NCI-H1436 (cell line): ENCODE results near the gene FAM50B.
"Not testable (repeated sequence)": the region's sequence is repeated elsewhere in the genome, so short reads cannot be mapped to it uniquely, and the experiment has no call there.

Source experiments
- DNase-seq: peaks from one replicate; lab custom pipeline; 2025; lab: John Stamatoyannopoulos, UW

FAM50B gene

DNA sequence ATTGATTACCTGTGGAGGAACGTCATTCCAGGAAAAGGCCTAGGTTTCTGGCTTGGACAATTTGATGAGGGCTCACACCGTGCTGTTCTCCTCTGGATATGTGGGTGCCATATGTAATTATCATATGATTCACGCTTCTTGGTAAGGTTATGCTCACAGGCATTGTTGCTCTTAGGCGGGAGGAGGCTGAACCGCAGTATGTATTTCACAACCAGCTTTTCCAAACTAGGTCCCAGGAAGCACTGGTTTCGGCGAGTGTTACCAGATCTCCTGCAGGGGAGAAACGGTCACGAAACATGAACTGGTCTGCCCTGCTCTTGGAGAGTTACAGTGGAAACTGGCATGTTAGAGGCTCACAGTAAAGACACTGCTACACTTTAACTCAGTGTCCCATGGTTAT lies 793 bp upstream of the FAM50B start:
- no peak for DNase-seq

DNA sequence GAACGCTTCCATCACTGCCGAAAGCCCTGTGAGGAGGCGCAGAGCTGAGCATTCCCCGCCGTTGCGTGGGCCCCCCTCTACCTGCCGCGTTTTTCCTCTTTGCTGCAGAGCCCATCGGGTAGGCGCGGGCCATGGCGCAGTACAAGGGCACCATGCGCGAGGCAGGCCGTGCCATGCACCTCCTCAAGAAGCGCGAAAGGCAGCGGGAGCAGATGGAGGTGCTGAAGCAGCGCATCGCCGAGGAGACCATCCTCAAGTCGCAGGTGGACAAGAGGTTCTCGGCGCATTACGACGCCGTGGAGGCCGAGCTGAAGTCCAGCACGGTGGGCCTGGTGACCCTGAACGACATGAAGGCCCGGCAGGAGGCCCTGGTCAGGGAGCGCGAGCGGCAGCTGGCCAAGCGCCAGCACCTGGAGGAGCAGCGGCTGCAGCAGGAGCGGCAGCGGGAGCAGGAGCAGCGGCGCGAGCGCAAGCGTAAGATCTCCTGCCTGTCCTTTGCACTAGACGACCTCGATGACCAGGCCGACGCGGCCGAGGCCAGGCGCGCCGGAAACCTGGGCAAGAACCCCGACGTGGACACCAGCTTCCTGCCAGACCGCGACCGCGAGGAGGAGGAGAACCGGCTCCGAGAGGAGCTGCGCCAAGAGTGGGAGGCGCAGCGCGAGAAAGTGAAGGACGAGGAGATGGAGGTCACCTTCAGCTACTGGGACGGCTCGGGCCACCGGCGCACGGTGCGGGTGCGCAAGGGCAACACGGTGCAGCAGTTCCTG lies 693 bp downstream of the FAM50B start:
- DNase-seq, result no peak

DNA sequence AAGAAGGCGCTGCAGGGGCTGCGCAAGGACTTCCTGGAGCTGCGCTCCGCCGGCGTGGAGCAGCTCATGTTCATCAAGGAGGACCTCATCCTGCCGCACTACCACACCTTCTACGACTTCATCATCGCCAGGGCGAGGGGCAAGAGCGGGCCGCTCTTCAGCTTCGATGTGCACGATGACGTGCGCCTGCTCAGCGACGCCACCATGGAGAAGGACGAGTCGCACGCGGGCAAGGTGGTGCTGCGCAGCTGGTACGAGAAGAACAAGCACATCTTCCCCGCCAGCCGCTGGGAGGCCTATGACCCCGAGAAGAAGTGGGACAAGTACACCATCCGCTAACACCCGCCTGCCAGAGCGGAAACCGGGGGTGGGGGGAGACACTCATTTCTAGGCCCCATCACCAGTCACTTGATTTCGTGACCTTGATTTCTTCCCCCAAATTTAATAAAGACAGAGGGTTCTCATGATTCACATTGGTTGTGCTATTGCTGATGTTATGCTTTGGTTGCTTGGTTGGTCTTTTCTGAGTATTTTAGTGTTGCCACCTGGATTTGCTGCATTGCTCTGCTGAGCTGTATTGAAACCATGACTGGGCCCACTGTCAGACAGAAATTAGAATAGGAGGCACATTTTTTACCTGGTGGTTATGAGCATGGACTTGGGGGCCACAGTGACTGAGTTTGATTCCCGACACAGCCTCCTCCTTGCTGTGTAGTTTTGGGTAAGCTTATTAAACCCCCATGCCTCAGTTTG lies 1.5 kb downstream of the FAM50B start:
- DNase-seq, result no peak

DNA sequence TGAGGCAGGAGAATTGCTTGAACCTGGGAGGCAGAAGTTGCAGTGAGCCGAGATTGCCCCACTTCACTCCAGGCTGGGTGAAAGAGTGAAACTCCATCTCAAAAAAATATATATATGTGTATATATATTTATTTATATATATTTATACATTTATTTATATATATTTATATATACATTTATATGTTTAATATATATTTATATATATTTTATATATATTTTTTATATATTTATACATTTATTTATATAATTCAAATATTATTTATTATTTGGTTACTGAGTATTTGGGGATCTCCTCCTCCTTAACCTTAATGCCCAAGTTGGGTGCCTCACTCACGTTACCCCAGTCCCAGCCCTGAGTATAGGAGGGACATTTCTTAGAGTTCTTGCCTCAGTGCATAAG lies 2.7 kb downstream of the FAM50B start:
- DNase-seq, result no peak

DNA sequence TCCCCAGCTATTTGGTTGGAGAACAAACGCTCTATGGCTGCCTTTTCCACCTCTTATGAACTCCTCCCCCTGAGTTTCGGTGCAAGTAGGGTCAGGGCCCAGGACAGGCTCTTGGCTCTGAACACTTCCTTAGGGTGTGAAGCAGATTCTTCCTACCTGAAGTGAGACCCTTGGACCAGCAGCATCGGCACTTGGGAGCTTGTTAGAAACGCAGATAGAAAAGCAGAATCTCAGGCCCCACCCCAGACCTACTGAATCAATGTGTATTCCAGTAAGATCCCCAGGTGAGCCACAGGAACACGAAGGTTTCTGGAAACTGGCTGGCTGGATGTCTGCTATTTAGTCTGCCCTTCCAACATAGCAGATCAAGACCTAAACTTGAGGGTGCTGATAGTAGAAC lies 3.2 kb downstream of the FAM50B start:
- no peak for DNase-seq

DNA sequence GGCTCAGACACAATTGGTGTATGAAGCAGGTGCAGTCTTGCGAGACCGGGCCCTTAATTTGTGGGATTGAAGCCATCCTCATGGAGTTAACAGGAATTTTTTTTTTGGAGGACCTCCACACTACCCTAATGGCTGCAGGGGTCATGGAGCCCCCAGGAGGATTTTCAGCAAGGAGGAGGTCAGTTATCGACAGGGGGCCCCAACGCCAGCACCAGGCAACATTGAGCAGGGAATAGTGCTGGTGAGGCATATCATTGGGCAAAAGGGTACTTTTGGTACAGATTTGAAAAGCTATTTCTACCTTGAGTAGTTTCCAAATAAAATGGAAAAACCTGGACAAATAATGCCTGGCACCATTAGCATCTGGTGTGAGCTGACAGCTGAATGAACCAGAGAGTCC lies 6.7 kb downstream of the FAM50B start:
- DNase-seq, result no peak

DNA sequence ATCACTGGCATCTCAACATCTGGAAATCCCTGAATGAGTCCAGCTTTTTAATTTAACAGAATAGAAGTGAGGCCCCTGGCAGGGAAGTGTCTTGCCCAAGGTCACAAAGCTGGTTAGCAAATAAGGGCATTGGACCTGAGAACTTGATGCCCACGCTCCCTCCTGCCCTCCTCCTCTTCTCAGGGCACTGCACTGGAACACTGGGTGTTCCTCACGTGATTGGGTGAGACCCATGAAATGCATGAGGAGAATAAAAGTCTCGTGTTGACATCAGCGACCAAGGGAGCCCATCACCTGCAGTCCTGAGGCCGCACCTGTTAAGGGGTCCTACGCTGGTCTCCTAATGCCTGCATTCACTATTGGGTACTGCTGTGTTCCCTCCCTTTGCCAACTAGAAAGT lies 7.4 kb downstream of the FAM50B start:
- no peak for DNase-seq

DNA sequence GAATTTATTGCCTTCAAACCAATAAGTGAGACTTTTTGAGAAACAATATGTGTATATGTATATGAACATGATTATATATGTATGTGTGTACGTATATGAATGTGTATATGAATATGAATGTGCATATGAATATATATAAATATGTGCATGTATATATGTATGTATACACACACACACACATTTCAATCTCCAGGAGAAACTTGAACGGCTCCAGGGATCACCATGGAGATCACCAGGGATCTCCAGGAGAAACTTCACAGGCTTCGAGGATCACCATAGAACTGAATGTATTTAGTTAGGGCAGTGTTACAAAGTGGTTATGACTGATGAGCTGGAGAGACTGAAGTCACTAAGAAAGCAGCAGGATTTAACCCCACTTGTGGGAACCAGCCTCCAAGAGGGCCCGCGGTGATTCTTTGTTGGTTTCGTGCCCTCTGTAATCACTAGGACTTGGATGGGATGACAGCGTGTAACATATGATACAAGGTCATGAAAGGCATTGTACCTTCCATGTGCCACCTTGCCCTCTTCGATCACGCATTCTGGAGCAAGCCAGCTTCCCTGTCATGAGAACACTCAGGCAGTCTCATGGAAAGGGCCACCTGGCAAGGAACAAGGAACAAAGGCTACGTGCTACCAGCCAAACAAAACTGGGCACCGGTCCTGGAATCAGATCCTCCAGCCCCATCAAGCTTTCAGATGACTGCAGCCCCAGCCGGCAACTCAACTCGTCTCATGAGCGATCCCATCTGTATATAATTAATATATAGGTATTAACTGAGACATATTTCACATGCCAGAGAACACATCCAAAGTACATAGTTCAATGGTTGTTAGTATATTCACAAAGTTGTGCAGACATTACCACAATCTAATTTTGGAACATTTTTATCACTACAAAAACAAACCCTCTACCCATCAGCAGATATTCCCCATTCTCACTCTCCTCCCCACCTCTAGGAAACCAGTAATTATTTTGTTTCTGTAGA lies 8.6 kb downstream of the FAM50B start:
- DNase-seq, result no peak

DNA sequence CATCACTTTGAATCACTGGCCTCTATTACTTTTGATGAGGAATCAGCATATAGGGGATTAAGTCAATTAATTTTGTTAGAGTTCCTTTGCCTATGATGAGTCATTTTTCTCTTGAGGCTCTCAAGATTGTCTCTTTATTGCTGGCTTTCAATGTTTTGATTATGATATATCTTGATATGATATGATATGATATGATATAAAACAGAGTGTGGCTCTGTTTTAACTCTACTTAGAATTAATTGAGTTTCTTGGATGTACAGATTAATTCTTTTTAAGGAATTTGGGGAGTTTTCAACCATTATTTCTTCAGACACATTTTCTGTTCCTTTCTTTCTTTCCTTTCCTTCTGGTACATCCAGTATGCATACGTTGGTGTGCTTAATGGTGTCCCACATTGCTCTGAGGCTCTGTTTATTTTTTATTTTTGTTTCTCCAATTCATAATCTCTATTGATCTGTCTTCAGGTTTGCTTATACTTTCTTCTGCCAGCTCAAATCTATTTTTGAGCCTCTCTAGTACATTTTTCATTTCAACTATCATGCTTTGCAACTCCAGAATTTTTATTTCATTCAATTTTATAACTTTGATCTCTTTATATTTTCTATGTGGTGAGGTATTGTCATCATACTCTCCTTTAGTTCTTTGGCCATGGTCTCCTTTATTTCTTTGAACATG lies 10.8 kb downstream of the FAM50B start:
- no peak for DNase-seq

DNA sequence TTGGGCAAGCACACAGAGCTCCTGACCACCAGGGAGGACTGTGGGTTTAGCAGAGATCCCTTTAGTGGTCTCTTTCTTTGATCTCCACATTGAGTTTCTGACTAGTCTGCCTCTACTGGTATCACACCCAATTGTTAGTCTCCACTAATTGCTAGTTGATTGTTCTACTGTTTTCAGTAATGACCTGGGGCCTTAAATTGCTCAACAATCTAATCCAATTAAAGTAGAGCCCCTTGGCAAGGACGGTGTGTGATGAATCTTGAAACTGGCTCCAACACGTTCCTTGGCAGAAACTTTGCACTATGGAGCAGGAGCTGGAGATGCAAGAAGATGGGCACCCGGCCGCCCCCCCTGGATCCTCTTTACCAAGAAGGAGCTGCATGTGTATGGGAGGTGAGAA lies 12.3 kb downstream of the FAM50B start:
- no peak for DNase-seq

DNA sequence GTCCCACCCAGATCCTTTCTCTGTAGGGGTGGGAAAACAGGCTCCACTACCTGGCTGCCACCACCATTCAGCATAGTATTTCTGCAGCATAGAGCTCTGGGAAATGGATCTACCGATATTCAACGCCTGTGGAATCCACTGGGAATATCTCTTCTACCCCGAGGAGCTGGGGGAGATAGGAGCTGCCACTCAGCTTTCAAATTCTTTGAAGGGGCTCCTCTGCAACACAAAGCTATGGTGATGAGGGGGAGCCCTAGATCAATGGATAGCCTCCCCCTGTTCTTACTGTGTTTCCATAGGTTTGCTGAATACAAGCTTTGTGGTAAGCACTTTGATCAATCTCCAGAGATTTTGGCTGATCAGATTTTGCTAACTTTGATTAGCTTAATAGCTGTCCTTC lies 12.9 kb downstream of the FAM50B start:
- DNase-seq, result no peak

DNA sequence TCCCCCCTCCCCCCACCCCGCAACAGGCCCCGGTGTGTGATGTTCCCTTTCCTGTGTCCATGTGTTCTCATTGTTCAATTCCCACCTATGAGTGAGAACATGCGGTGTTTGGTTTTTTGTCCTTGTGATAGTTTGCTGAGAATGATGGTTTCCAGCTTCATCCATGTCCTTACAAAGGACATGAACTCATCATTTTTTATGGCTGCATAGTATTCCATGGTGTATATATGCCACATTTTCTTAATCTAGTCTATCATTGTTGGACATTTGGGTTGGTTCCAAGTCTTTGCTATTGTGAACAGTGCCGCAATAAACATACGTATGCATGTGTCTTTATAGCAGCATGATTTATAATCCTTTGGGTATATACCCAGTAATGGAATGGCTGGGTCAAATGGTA lies 14.1 kb downstream of the FAM50B start:
- DNase-seq, result not testable (repeated sequence)

DNA sequence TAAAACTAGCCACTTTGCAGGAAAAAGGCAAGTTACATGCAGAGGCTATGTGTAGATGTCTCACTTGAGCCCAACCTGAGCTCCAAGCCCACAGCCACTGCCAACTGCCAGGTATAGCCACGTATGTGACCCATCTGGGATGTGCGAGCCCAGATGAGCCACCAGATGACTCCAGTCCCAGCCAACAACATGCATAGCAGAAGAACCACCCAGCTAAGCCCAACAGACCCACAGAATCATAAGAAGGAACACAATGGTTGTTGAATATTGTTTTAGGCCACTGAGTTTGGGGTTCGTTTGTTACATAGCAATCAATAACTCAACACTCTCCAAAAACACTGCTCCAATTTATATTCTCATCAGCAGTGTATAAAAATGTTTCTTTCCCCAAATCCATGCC lies 16.3 kb downstream of the FAM50B start:
- no peak for DNase-seq

DNA sequence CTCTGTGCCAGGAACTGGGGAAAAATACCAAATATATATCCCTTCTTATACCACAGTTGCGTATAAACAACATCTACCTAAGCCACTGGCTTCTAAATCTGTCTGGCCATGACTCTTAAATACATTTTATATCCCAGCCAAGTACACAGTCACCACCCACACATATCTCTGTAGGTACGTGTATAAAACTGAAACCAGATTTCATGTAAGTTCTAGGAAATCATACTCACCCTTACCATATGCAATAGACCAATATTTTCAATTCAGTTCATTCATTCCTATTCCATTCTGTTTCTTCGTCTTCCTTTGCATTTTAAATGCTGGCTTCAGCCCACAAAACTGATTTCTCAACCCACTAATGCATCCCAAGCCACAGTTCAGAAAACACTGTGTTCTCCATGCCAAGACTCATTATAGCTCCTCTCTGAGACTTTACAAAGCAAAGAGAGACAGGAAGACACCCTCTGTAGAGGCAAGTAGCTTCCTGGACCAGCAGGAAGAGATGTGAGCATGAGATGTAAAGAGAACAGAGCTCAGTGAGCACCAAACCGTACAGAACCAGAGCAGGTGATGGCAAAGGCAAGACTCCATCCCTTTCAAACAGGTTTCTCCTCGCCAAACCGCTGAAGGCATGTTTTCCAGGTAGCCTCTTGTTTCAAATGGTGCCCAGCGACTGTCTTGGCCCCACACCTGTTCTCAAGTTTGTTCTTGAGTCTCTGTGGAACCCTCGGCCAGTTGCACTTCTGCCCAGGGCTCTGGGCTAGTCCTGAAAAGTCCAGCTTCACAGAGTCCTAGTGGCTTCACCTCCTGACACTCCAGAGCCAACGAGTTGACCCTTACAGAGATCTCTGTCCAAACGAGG lies 18.7 kb downstream of the FAM50B start:
- DNase-seq, result no peak

DNA sequence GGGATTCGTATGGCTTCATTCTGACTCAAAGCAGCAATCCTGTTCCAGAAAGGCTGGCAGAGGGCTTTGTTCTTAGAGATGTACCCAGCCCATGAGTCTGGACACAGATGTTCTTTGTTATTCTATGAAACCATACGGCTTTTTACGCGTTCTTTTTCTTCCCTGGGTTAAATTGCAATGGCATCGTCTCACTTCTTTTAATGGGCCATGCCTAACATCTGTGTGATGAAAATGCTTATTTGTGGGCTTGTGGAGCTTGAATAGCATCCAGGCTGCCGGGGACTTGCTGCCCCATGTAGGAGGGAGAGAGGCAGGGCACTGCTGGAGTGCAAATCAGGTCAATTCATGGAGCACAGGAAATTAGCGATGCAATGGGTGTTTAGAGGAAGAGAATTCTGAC lies 19.4 kb downstream of the FAM50B start:
- no peak for DNase-seq

DNA sequence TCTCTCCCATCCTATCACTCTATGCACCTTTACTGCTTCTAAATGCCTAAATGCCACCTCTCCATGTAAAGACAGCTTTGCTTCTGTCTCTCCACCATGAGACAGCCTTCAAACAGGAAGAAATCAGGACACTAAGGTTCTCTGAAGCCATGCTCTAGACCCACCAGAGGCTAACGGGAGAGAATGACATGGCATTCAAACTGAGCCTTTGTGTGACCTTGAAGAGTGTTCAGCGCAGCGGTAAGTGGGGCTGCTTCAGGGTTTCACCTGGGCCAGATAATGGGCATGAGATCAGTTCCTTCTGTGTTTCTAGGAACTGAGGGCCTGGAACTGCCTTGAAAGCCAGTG lies 20.1 kb downstream of the FAM50B start:
- DNase-seq, result no peak

DNA sequence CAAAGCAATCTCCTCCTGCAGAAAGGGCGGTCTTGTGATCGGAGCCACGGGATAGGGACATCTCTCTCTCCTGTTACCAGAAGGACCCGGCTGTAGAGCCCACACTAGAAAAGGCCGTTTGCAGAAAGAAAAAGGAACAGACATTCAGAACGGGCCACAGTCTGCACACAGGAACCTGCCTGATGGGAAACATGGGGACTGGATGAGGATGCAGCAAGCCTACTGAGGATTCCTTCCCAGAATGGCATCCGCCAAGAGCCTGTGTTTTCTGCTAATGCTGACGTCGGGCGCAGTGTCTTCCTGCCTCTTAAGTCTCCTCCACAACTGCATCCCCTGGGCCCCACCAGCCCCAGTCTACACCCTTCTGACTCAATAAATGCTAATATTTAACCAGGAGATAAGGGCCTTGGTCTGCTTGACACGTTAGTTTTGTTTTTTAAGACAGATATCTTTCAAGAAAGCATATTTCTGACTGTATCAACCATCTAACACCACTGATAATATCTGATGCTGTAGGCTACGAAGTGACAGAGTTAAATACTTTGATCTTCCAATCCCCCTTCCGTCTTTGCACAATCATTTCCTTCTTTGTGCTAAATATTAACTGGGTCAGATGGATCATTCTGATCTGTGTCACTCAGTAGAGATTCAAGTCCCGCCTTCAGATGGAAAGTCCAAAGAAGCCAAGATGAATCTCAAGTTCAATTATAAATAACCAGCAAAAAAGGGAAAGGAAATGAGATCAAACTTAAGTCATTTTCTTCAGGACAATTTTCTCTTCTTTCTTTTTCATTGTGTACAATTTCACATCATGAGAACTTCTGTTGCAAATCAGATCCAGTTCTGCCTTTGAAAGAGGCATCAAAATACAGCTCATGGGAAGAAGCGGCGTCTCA lies 20.7 kb downstream of the FAM50B start:
- DNase-seq, result no peak

DNA sequence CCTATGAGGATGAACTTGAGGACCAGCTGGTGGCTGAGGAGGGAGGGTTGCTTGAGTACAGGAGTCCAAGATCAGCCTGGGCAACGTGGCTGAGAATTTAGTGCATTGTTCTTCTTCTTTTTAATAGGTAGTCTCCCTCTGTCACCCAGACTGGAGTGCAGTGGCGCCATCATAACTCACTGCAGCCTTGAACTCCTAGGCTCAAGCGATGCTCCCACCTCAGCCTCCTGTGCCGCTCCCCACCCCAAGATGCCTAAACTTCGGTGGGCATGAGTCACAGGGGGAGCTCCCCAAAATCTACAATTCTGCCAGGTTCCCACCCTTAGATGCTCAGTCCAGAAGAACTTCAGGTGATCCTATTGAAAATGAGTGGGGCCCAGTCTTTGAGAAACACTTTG lies 21.4 kb downstream of the FAM50B start:
- DNase-seq, result no peak

DNA sequence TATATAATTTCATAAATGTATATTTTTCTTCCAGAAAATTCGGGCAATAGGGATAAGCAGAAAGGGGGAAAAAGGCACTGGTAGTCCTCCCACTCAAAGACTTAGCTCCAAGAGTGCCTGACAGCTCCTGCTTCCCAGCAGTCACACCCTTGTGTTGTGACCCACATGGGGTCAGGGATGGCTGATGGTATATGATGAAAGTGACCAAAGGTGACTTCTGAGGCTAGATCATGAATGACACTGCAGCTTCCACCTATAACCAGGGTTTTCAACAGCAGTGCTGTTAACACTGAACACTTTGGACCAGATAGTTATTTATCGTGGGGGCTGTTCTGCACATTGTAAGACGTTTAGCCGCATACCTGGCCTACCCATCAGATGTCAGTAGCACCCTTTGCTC lies 22.3 kb downstream of the FAM50B start:
- no peak for DNase-seq

DNA sequence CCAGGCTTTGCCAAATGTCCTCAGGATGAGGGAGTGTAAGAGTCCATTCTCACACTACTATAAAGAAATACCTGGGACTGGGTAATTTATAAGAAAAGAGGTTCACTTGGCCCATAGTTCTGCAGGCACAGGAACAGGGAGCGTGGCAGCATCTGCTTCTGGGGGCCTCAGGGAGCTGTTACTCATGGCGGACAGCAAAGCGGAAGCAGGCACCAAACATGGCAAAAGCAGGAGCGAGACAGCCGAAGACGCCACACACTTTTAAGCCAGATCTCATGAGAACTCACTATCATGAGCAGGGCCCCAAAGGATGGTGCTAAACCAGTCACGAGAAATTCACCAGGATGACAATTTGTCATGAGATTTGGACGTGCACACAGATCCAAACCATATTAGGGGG lies 22.8 kb downstream of the FAM50B start:
- no peak for DNase-seq
